GM19463 (cell line): ENCODE data around the gene ADAM21.
A peak's percentile ranks its signal among the peaks of the same experiment; 100 is the strongest.
"Not testable (repeated sequence)": the region's sequence is repeated elsewhere in the genome, so short reads cannot be mapped to it uniquely, and the experiment has no call there.

Source experiments
- ATAC-seq: cut with Tn5 transposase; IDR thresholded peaks from one replicate; pipeline ENCODE4 v1.9.1; 2021; ENCODE audit warnings: mild to moderate bottlenecking, moderate library complexity; ENCODE audit not compliant: unreplicated experiment

ADAM21 gene

DNA sequence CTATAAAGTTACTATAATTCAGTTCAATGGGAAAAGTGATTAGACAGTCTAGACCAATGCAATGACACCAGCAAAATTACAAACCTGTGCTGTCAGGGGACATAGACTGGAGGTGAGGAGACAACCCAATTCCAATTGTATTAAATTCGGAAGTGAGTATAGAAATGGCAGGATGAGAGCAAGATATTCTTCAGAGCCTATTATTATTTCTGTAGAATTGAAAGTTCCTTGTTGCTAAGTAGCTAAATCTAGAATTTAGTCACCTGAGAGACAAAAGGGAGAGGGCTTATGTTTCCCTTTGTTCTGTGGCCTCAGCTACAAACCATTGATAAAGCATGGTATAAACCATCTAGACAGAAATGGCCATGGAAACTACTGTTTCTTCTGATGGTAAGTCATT lies at the start of gene ADAM21:
ADAM21 (plus strand) TSS at position 301 of the 400 bp plus-strand sequence. CDS start 5,326 bp downstream, outside the sequence.
- no peak for ATAC-seq

GRCh38 chr14:70403335-70403734 lies 48.6 kb upstream of the ADAM21 start:
- not testable (repeated sequence) for ATAC-seq

- not testable (repeated sequence) for ATAC-seq
These were observed 45.8 kb upstream of the ADAM21 start for GRCh38 chr14:70406216-70406615.

DNA sequence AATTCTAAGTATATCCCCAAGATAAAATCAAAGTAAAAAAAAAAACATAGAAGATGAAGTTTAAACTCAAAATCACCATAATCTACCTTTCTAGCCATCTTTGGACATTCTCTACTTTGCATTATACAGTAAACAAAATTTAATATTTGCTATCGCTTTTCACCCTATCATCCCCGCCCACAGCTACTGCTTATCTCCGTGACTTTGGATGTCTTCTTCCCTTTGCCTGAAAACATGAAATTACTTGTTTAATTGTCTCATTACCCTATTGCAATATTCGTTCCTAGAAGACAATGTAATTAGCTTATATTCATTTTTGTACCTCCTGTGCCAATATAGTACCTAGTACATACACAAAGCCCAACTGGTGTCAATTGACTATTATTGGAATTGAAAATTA lies 44.4 kb upstream of the ADAM21 start:
- no peak for ATAC-seq

- no peak for ATAC-seq
These were observed 36.2 kb upstream of the ADAM21 start for GRCh38 chr14:70415788-70416187.

DNA sequence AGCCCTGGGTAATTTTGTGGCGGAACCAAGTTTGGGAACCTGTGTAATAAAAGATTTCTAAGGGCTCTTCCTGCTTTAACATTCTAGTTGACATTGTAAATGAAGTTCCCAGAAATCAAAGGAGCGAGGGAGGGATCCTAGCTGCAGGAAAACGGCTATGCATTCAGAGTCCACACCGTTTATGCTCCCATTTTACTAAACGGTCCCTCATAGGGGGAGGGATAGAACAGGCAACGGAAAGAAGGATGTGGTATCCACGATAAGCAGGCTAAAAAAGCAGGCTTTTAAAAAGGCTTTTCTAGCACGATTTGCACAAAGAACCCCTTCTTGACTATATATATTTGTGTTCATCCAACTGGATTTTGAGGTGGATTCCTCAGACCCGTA lies 35.6 kb upstream of the ADAM21 start:
- no peak for ATAC-seq

- ATAC-seq = peak; percentile 74
These were observed 35.1 kb upstream of the ADAM21 start, which contains the start of gene SYNJ2BP for GRCh38 chr14:70416725-70417349. Gene SYNJ2BP, minus strand, starts transcription at chr14:70417090. Its CDS starts 127 bp downstream, at chr14:70416963.

GRCh38 chr14:70419270-70419931 lies 32.6 kb upstream of the ADAM21 start:
- ATAC-seq = not testable (repeated sequence)

GRCh38 chr14:70422538-70422937 lies 29.4 kb upstream of the ADAM21 start:
- ATAC-seq = no peak

DNA sequence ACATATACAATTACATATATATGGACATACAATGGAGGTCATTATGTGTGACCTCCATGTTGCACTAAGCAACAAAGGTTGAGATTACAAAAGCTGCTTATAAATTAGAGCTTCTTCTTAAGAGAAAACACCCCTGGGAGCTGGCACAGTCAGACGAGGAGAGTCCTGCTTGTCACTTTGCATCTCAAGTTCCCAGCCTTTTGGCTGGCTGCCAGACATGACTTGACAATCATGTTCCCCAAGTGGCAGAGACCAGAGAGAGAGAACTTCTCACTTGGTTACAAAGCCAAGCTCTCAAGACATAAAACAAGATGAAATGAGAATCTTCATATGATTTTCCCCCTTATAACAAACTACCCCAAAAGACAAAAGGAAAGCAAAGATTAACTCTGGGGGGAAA lies 26.6 kb upstream of the ADAM21 start:
- ATAC-seq = no peak

DNA sequence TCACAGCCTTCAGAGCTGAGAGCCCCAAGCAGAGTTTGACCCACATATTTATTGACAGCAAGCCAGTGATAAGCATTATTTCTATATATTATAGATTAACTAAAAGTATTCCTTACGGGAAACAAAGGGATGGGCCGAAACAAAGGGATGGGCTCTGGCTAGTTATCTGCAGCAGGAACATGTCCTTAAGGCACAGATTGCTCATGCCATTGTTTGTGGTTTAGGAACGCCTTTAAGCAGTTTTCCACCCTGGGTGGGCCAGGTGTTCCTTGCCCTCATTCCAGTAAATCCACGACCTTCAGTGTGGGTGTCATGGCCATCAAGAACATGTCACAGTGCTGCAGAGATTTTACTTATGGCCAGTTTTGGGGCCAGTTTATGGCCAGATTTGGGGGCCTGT lies 25.4 kb upstream of the ADAM21 start:
- ATAC-seq = not testable (repeated sequence)

- ATAC-seq = no peak
These were observed 15.1 kb upstream of the ADAM21 start for GRCh38 chr14:70436867-70437266.

DNA sequence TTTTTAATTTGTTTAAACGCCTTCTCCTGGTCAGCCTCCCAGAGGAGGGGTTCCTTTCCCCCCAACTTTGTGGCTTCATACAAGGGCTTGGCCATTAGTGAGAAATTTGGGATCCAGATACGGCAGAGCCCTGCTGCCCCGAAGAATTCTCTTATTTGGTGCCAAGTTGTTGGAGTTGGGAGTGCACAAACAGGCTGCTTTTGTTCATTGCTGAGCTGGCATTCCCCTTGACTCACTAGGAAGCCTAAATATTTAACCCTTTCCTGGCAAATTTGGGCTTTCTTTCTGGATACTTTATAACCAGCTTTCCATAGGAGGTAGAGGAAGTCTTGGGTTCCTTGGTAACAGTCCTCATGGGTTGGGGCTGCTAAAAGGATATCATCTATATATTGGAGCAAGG lies 10.3 kb upstream of the ADAM21 start:
- no peak for ATAC-seq

GRCh38 chr14:70442750-70443149 lies 9.2 kb upstream of the ADAM21 start:
- ATAC-seq = no peak

GRCh38 chr14:70448633-70449340 lies 3.2 kb upstream of the ADAM21 start:
- no peak for ATAC-seq

DNA sequence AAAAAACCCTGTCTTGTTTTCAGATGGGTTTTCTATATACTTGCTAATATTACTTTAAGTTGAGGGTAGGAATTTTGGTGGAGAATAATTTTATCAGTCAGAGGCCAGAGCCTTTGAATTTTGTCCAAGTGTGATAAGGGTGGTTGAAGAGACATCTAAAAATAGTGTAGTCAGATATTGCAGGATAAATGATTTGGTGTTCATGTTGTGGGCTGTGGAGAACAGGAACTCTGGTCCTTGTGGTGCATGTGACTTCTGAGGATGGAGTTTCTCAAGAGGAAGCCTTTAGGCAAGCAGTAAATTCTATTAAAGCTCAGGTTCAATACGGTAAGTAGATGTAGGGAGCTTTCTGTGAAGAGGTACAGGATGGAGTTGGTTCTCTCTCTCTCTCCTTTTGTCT lies 2.8 kb downstream of the ADAM21 start:
- ATAC-seq = no peak

- ATAC-seq = no peak
These were observed 16.8 kb downstream of the ADAM21 start for GRCh38 chr14:70468731-70469130.

DNA sequence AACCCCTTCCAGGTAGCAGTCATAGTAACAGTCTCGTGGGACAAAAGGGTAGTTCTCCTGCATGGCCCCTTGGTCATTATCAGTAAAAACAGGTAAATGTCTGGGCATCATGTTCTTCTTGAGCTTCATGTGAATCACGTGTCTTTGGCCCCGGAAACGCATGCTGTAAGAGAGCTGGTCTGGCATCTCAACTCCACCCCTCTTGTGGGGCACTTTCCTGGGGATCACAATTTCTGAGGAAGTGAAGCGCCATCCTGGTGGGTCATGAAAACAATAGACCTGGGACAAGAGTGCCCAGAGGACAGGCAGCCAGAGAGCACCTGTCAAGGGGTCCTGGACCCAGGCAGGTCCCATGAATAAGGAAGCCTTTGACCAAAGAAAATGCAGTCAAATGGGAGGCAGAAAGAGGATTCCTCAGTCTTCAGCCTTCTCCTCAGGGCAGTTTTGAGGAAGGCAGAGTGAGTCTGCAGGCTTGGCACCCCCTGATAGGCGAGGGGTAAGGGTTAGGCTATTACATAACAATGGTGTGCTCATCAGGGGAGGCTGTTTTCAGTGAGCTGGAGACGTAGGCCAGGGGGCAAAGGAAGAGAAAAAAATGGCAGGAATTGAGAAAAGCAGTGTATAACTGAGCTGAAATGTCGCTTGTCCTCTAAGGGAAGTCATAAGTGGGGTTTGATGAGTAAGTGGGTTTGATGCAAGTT lies 19.0 kb downstream of the ADAM21 start:
- not testable (repeated sequence) for ATAC-seq

- no peak for ATAC-seq
These were observed 20.5 kb downstream of the ADAM21 start for GRCh38 chr14:70472253-70473159.

DNA sequence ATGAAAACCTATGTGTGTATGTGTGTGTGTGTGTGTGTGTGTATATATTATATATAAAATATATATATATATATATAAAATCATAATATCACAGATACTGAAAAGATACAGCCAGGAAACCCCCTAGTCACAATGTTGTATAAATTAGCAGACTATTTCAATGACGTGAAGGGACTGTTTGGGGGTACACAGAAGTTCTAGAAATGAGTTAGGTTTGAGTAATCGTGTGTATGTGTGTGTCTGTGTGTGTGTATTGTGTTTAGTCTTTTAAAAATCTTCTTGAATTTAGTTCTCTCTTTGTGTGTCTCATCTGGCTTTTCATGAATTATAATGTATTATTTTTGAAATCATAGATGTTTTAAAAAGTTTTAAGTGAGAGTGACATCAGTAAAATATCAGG lies 21.9 kb downstream of the ADAM21 start:
- ATAC-seq = no peak
